ENCODE measurements around the gene AOX1. TPM values are rescaled to one million over a fixed set of nuclear protein-coding genes. Genes with fewer than 3 reads are reported as not detected.

AOX1 gene
- total RNA-seq, 1 experiment from 2014 or later: 0.71 TPM

DNA sequence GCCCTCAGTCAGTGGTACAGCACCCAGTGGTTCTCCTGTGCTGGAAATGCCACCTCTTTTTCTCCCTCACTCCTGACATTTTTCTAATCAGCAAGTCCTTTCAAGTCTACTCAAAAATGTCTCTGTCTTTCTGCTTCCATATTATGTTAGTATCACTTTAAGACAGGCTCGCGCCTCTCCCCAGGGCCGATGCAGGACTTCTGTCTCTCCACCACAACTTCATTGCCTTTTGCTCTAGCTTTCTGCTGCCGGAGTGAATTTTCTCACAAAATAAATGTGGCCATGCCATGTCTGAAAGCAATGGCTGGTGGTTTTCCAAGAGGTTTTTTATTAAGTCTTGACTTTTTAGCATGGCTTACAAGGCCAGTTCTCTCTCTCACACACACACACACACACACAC, 73.6 kb downstream of the AOX1 start:
- ChIA-PET POLR2A (interaction anchor here (0.7 kb wide), 1 partner anchor 13 kb away, joined by 4 read pairs; no protein-coding TSS in a partner anchor), RAD21 (ENCODE audit: low non-redundant PET in 1 of 2, low total read pairs in 2 of 2, uncharacterized antibody in 2 of 2, unreplicated experiment in 2 of 2) (interaction anchor here in 1 of 2 experiments (0.7 kb wide), 1 partner anchor 684 kb away, joined by 3 read pairs; no protein-coding TSS in a partner anchor)
- ATAC-seq: peak; percentile 54; the same call in 1 of the 2 replicates

DNA sequence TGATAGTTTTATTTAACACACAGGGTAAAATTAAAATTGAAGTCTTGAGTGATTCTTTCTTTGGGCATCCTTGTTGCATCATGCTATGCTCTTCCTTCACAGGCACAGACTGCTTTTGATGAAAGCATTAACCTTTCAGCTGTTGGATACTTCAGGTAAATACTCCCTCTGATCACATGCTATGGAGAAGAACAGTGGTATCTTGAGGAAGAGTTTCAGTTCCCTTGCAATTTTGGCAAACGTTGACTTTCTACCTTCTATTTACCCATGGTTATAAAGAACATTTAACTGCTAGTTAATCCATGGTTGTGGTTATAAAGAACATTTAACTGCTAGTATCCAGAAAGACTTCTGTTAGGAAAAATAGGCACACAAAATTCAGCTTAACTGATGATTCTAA, 75.7 kb downstream of the AOX1 start:
- no peak for ATAC-seq
- H3K27ac ChIP-seq (ENCODE audit: low read depth, low read length): no peak overlapping the region
- H4K20me1 ChIP-seq (ENCODE audit: insufficient read depth): no peaks in the 10 kb centered on the region
- H3K9ac ChIP-seq (ENCODE audit: low read length): no peak overlapping the region
- H3K9me2 ChIP-seq (ENCODE audit: insufficient read depth): no peaks in the 10 kb centered on the region
- intact Hi-C loops (cut with micrococcal nuclease): no loop called here
- CTCF ChIA-PET: no interaction called here
- POLR2A ChIA-PET: no interaction called here
- DNase-seq (ENCODE audit: low read depth, low spot score): no peak
- no peaks in the 10 kb centered on the region for H3K9me3 ChIP-seq (ENCODE audit: control insufficient read depth in 1 of 2, insufficient read depth in 1 of 2, low read depth in 1 of 2, low read length in 2 of 2)
- no peak overlapping the region for H2AFZ ChIP-seq (ENCODE audit: low read depth, low read length, poor library complexity, severe bottlenecking)
- H3K27me3 ChIP-seq (ENCODE audit: insufficient read depth, low read length): no peaks in the 10 kb centered on the region
- no peak overlapping the region for H3K4me3 ChIP-seq (replicated peaks in 1 of 2; ENCODE audit: low read depth in 1 of 2, low read length in 2 of 2)
- no peak overlapping the region for H3K4me2 ChIP-seq (ENCODE audit: low read length)
- H3K79me2 ChIP-seq (ENCODE audit: insufficient read depth, low read length): no peaks in the 10 kb centered on the region
- no TSS peak for BruUV-seq (replicated peaks)
- H3K4me1 ChIP-seq (ENCODE audit: control insufficient read depth in 1 of 2, insufficient read depth in 2 of 2, low read length in 2 of 2): peaks cover 3 to 28% of the 10 kb centered on the region in 2 experiments; a peak in 3 of 4 replicates
- RAD21 ChIA-PET (ENCODE audit: low non-redundant PET in 1 of 2, low total read pairs in 2 of 2, uncharacterized antibody in 2 of 2, unreplicated experiment in 2 of 2): no interaction called here
- no peaks in the 10 kb centered on the region for H3K36me3 ChIP-seq (ENCODE audit: control insufficient read depth in 1 of 2, insufficient read depth in 2 of 2, low read length in 2 of 2)
- TF ChIP-seq JUND (IDR thresholded peaks at IDR 0.05): no peak
- no peak for TF ChIP-seq ELF1 (IDR thresholded peaks at IDR 0.05; ENCODE audit: borderline replicate concordance, low read depth)
- TF ChIP-seq, protein P1, sequence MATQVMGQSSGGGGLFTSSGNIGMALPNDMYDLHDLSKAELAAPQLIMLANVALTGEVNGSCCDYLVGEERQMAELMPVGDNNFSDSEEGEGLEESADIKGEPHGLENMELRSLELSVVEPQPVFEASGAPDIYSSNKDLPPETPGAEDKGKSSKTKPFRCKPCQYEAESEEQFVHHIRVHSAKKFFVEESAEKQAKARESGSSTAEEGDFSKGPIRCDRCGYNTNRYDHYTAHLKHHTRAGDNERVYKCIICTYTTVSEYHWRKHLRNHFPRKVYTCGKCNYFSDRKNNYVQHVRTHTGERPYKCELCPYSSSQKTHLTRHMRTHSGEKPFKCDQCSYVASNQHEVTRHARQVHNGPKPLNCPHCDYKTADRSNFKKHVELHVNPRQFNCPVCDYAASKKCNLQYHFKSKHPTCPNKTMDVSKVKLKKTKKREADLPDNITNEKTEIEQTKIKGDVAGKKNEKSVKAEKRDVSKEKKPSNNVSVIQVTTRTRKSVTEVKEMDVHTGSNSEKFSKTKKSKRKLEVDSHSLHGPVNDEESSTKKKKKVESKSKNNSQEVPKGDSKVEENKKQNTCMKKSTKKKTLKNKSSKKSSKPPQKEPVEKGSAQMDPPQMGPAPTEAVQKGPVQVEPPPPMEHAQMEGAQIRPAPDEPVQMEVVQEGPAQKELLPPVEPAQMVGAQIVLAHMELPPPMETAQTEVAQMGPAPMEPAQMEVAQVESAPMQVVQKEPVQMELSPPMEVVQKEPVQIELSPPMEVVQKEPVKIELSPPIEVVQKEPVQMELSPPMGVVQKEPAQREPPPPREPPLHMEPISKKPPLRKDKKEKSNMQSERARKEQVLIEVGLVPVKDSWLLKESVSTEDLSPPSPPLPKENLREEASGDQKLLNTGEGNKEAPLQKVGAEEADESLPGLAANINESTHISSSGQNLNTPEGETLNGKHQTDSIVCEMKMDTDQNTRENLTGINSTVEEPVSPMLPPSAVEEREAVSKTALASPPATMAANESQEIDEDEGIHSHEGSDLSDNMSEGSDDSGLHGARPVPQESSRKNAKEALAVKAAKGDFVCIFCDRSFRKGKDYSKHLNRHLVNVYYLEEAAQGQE (IDR thresholded peaks at IDR 0.05; ENCODE audit: low read depth): no peak
- TF ChIP-seq, protein P2, sequence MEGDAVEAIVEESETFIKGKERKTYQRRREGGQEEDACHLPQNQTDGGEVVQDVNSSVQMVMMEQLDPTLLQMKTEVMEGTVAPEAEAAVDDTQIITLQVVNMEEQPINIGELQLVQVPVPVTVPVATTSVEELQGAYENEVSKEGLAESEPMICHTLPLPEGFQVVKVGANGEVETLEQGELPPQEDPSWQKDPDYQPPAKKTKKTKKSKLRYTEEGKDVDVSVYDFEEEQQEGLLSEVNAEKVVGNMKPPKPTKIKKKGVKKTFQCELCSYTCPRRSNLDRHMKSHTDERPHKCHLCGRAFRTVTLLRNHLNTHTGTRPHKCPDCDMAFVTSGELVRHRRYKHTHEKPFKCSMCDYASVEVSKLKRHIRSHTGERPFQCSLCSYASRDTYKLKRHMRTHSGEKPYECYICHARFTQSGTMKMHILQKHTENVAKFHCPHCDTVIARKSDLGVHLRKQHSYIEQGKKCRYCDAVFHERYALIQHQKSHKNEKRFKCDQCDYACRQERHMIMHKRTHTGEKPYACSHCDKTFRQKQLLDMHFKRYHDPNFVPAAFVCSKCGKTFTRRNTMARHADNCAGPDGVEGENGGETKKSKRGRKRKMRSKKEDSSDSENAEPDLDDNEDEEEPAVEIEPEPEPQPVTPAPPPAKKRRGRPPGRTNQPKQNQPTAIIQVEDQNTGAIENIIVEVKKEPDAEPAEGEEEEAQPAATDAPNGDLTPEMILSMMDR (IDR thresholded peaks at IDR 0.05 in 2 of 3, conservative IDR thresholded peaks at IDR 0.05 in 1 of 3; ENCODE audit: borderline replicate concordance in 1 of 3, insufficient read depth in 1 of 3, low read depth in 2 of 3, low read length in 2 of 3): no peak
- no peak for TF ChIP-seq SIN3A (IDR thresholded peaks at IDR 0.05; ENCODE audit: low read depth)
- TF ChIP-seq EZH2phosphoT487 (IDR thresholded peaks at IDR 0.05; ENCODE audit: borderline replicate concordance): no peak
- TF ChIP-seq SRF (IDR thresholded peaks at IDR 0.05; ENCODE audit: low read depth): no peak
- TF ChIP-seq CEBPB (IDR thresholded peaks at IDR 0.05; ENCODE audit: low read depth): no peak
- no peak for TF ChIP-seq POLR2A (IDR thresholded peaks at IDR 0.05; ENCODE audit: borderline replicate concordance, extremely low read depth, insufficient read depth, insufficient read length)
- TF ChIP-seq, protein P3, sequence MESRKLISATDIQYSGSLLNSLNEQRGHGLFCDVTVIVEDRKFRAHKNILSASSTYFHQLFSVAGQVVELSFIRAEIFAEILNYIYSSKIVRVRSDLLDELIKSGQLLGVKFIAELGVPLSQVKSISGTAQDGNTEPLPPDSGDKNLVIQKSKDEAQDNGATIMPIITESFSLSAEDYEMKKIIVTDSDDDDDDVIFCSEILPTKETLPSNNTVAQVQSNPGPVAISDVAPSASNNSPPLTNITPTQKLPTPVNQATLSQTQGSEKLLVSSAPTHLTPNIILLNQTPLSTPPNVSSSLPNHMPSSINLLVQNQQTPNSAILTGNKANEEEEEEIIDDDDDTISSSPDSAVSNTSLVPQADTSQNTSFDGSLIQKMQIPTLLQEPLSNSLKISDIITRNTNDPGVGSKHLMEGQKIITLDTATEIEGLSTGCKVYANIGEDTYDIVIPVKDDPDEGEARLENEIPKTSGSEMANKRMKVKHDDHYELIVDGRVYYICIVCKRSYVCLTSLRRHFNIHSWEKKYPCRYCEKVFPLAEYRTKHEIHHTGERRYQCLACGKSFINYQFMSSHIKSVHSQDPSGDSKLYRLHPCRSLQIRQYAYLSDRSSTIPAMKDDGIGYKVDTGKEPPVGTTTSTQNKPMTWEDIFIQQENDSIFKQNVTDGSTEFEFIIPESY (IDR thresholded peaks at IDR 0.05; ENCODE audit: extremely low read depth, insufficient replicate concordance, low read length): no peak
- no peak for TF ChIP-seq EGR1 (IDR thresholded peaks at IDR 0.05; ENCODE audit: low read depth)

More for the DNA sequence above, 73.6 kb downstream of the AOX1 start:
- H3K9ac ChIP-seq (ENCODE audit: low read length): peak overlapping the region; percentile 18; the same call in 1 of the 2 replicates
- CTCF ChIA-PET: no interaction called here
- no peaks in the 10 kb centered on the region for H3K36me3 ChIP-seq (ENCODE audit: control insufficient read depth in 1 of 2, insufficient read depth in 2 of 2, low read length in 2 of 2)
- H3K4me1 ChIP-seq (ENCODE audit: control insufficient read depth in 1 of 2, insufficient read depth in 2 of 2, low read length in 2 of 2): peaks cover 3 to 28% of the 10 kb centered on the region in 2 experiments; a peak in 3 of 4 replicates
- no peaks in the 10 kb centered on the region for H3K79me2 ChIP-seq (ENCODE audit: insufficient read depth, low read length)
- H3K4me2 ChIP-seq (ENCODE audit: low read length): peak overlapping the region; percentile 67
- DNase-seq (ENCODE audit: low read depth, low spot score): peak; percentile 19
- no peaks in the 10 kb centered on the region for H3K9me3 ChIP-seq (ENCODE audit: control insufficient read depth in 1 of 2, insufficient read depth in 1 of 2, low read depth in 1 of 2, low read length in 2 of 2)
- BruUV-seq (replicated peaks): no TSS peak
- TF ChIP-seq, protein P4, sequence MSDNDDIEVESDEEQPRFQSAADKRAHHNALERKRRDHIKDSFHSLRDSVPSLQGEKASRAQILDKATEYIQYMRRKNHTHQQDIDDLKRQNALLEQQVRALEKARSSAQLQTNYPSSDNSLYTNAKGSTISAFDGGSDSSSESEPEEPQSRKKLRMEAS (IDR thresholded peaks at IDR 0.05): peak; percentile 45; the same call in 1 of the 2 replicates
- TF ChIP-seq CBX3 (IDR thresholded peaks at IDR 0.05; ENCODE audit: low read depth) (no peak), JUND (IDR thresholded peaks at IDR 0.05) (no peak)
- no peak overlapping the region for H3K27ac ChIP-seq (ENCODE audit: low read depth, low read length)
- no peaks in the 10 kb centered on the region for H3K27me3 ChIP-seq (ENCODE audit: insufficient read depth, low read length)
- intact Hi-C loops (cut with micrococcal nuclease): loop anchor here (5.0 kb wide), 1 partner anchor 82 kb away; no protein-coding TSS in a partner anchor
- H2AFZ ChIP-seq (ENCODE audit: low read depth, low read length, poor library complexity, severe bottlenecking): peak overlapping the region; percentile 89
- H3K4me3 ChIP-seq (replicated peaks in 1 of 2; ENCODE audit: low read depth in 1 of 2, low read length in 2 of 2): peak overlapping the region in 1 of 2 experiments; percentile 12; a peak in 2 of 4 replicates
- H4K20me1 ChIP-seq (ENCODE audit: insufficient read depth): no peaks in the 10 kb centered on the region
- H3K9me2 ChIP-seq (ENCODE audit: insufficient read depth): no peaks in the 10 kb centered on the region
